Natural killer cell (primary cell): Measurements from ENCODE around the gene CBLB. TPM values are rescaled to one million over a fixed set of nuclear protein-coding genes. Genes with fewer than 3 reads are reported as not detected.

Experiments used
- ATAC-seq, 3 donors: fragments of 150-1000 bp in 2 of 3; fragments of 200-7000 bp in 1 of 3; cut with Tn5 transposase; 1 replicate in 1 of 3; 2 replicates in 2 of 3; pipeline ENCODE4 v1.10.0; 2021; ENCODE audit warnings: mild to moderate bottlenecking in 2 of 3, moderate library complexity in 2 of 3
- DNase-seq, 2 donors: peaks; one replicate each; pipeline versions ENCODE4 v3.0.0 to v3.0.0-alpha.2; 2013 to 2021; ENCODE audit warnings: mixed read lengths in 1 of 2
- H3K27ac ChIP-seq: one replicate; pipeline ENCODE4 v1.5.1; 2013; ENCODE audit warnings: mild to moderate bottlenecking, low read length
- H3K27me3 ChIP-seq: one replicate; pipeline ENCODE4 v1.6.1; 2013; ENCODE audit warnings: low read length; ENCODE audit not compliant: control insufficient read depth, insufficient read depth
- H3K36me3 ChIP-seq: one replicate; pipeline ENCODE4 v1.6.1; 2013; ENCODE audit warnings: low read length; ENCODE audit not compliant: control insufficient read depth, insufficient read depth
- H3K4me1 ChIP-seq: one replicate; pipeline ENCODE4 v1.6.1; 2013; ENCODE audit warnings: low read length; ENCODE audit not compliant: control insufficient read depth, insufficient read depth
- H3K4me3 ChIP-seq: one replicate; pipeline ENCODE4 v1.5.1; 2013; ENCODE audit warnings: low read length
- H3K9me3 ChIP-seq: one replicate; pipeline ENCODE4 v1.6.1; 2013; ENCODE audit warnings: low read length; ENCODE audit not compliant: control insufficient read depth, insufficient read depth
- H3K27ac Mint-ChIP-seq, 2 donors: one replicate each; pipeline ENCODE4 v1.8.0; 2022; ENCODE audit warnings: mild to moderate bottlenecking in 2 of 2, mixed read lengths in 2 of 2, moderate library complexity in 1 of 2
- H3K27me3 Mint-ChIP-seq, 2 donors: one replicate each; pipeline ENCODE4 v1.8.0; 2022; ENCODE audit warnings: low read depth in 2 of 2, mixed read lengths in 2 of 2
- H3K36me3 Mint-ChIP-seq: one replicate; pipeline ENCODE4 v1.8.0; 2022; ENCODE audit warnings: mixed read lengths
- H3K4me1 Mint-ChIP-seq, 2 donors: one replicate each; pipeline ENCODE4 v1.8.0; 2022; ENCODE audit warnings: mixed read lengths in 2 of 2
- H3K4me3 Mint-ChIP-seq: one replicate; pipeline ENCODE4 v1.8.0; 2022; ENCODE audit warnings: mild to moderate bottlenecking, moderate library complexity, mixed read lengths
- H3K9me3 Mint-ChIP-seq, 2 donors: one replicate each; pipeline ENCODE4 v1.8.0; 2022; ENCODE audit warnings: mixed read lengths in 2 of 2
- WGBS: methylation state at CpG from one replicate; pipeline ENCODE4 v1.1.7; 2013; ENCODE audit warnings: missing lambda C conversion rate; ENCODE audit not compliant: insufficient coverage; 5-methylcytosine and 5-hydroxymethylcytosine counted together
- intact Hi-C: fragments of 100-400 bp; cut with micrococcal nuclease; formaldehyde crosslinking; loops from one replicate; pipeline ENCODE4 v1.14.2; 2022
- total RNA-seq, 4 donors: library from RNA; stranded (reverse); fragments of 120-200 nt in 1 of 4; gene quantifications; one replicate each; pipeline versions ENCODE4 v1.2.3 to v1.2.4, GENCODE V29; 2013 to 2022
- TF ChIP-seq, protein P1 (sequence below): fragments of 200-600 bp; IDR thresholded peaks from one replicate; pipeline ENCODE4 v1.8.0; 2022; ENCODE audit warnings: antibody characterized with exemption

The CBLB gene
- total RNA-seq, 3 donors from 2014 or later (not counting 1 experiment from before 2014, with no cell fraction given): 180 to 287 (median 230) TPM

- Histone ChIP-seq H3K9me3 (no peaks in the 10 kb centered on the region), H3K4me3 (no peak overlapping the region), H3K27ac (no peak overlapping the region), H3K27me3 (no peaks in the 10 kb centered on the region), H3K4me1 (peaks cover 4% of the 10 kb centered on the region), H3K36me3 (no peaks in the 10 kb centered on the region)
- 89% methylated on average over 5 of the region's 6 CpGs for WGBS
- Mint-ChIP-seq H3K9me3 (no peaks in the 10 kb centered on the region), H3K4me1 (peaks cover 54 to 66% of the 10 kb centered on the region in 2 donors), H3K36me3 (no peaks in the 10 kb centered on the region), H3K27ac (peak overlapping the region; percentile 60 to 82), H3K4me3 (no peak overlapping the region), H3K27me3 (no peaks in the 10 kb centered on the region)
- ATAC-seq (peak in 1 of 3 donors; percentile 50), DNase-seq (peak in 1 of 2 donors; percentile 40)
- TF ChIP-seq, protein P1, sequence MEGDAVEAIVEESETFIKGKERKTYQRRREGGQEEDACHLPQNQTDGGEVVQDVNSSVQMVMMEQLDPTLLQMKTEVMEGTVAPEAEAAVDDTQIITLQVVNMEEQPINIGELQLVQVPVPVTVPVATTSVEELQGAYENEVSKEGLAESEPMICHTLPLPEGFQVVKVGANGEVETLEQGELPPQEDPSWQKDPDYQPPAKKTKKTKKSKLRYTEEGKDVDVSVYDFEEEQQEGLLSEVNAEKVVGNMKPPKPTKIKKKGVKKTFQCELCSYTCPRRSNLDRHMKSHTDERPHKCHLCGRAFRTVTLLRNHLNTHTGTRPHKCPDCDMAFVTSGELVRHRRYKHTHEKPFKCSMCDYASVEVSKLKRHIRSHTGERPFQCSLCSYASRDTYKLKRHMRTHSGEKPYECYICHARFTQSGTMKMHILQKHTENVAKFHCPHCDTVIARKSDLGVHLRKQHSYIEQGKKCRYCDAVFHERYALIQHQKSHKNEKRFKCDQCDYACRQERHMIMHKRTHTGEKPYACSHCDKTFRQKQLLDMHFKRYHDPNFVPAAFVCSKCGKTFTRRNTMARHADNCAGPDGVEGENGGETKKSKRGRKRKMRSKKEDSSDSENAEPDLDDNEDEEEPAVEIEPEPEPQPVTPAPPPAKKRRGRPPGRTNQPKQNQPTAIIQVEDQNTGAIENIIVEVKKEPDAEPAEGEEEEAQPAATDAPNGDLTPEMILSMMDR: no peak
- intact Hi-C loops: no loop called here
These were observed 76.7 kb downstream of the CBLB start for GRCh38 chr3:105791919-105792786.

DNA sequence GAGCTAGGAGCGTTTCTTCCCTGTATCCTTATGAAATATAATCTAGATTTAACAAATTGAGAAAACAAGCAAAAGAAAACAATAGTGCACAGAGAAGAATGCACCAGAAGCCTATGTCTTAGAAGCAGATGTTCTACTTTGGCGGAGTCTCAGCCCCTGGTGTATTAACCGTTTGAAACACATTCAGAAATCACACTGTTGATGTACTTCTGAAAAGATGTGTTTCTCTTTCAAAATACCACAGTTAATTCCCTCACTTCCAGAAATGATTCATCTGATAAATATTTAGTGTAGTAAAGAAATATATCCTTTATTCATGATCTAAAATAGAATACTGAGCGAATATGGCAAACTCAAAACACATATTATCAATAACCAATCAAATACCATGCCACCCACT, 77.7 kb downstream of the CBLB start:
- H3K4me1 Mint-ChIP-seq: peaks cover 54 to 64% of the 10 kb centered on the region in 2 donors
- WGBS: 98% methylated on average over 4 of the region's 4 CpGs
- TF ChIP-seq, protein P1: no peak
- no peaks in the 10 kb centered on the region for H3K36me3 Mint-ChIP-seq
- H3K36me3 ChIP-seq: no peaks in the 10 kb centered on the region
- no peak overlapping the region for H3K4me3 ChIP-seq
- intact Hi-C loops: no loop called here
- H3K4me3 Mint-ChIP-seq: no peak overlapping the region
- H3K9me3 Mint-ChIP-seq: no peaks in the 10 kb centered on the region
- DNase-seq: no peak
- no peaks in the 10 kb centered on the region for H3K27me3 ChIP-seq
- no peak overlapping the region for H3K27ac ChIP-seq
- H3K27me3 Mint-ChIP-seq: no peaks in the 10 kb centered on the region
- H3K9me3 ChIP-seq: no peaks in the 10 kb centered on the region
- peak overlapping the region; percentile 44 to 53 for H3K27ac Mint-ChIP-seq
- no peak for ATAC-seq
- peaks cover 7% of the 10 kb centered on the region for H3K4me1 ChIP-seq

DNA sequence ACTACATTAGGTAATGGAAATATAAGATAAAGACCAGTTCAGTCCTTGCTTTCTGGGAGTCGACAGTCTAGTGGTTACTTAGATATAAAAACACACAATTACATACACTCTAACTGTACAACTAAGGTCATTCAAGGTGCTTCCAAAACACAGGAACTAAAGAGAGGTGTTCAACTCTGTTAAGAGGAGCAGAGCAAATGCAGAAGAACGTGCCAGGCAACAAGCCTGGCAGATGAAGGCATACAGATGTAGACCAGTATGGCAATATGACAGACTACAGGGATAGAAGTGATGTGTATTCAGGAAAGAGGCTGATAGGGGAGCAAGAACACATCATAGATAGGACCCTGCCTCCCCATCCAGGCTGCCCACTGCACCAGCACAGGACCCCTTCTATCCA, 78.3 kb downstream of the CBLB start:
- no peaks in the 10 kb centered on the region for H3K9me3 ChIP-seq
- no peaks in the 10 kb centered on the region for H3K36me3 Mint-ChIP-seq
- no peak overlapping the region for H3K27ac ChIP-seq
- ATAC-seq (no peak), DNase-seq (no peak)
- H3K4me1 Mint-ChIP-seq: peaks cover 55 to 68% of the 10 kb centered on the region in 2 donors
- H3K4me1 ChIP-seq: peaks cover 10% of the 10 kb centered on the region
- no peaks in the 10 kb centered on the region for H3K36me3 ChIP-seq
- no peaks in the 10 kb centered on the region for H3K27me3 Mint-ChIP-seq
- intact Hi-C loops: no loop called here
- no peaks in the 10 kb centered on the region for H3K9me3 Mint-ChIP-seq
- no peaks in the 10 kb centered on the region for H3K27me3 ChIP-seq
- H3K4me3 Mint-ChIP-seq: no peak overlapping the region
- H3K4me3 ChIP-seq: no peak overlapping the region
- TF ChIP-seq, protein P1: no peak
- H3K27ac Mint-ChIP-seq: peak overlapping the region; percentile 44 to 53
- WGBS: 74% methylated on average over 1 of the region's 2 CpGs
